ENCODE results near the gene CCDC74B. TPM values are rescaled to one million over a fixed set of nuclear protein-coding genes. Genes with fewer than 3 reads are reported as not detected.
"Not testable (repeated sequence)": the region's sequence is repeated elsewhere in the genome, so short reads cannot be mapped to it uniquely, and the experiment has no call there.

The CCDC74B gene
- total and polyA plus RNA-seq, 9 donors = 2.6 to 42.9 (median 5.4) TPM

- H3K27me3 ChIP-seq; H3K36me3 ChIP-seq; H3K4me3 ChIP-seq; intact Hi-C loops (cut with DNase I); H3K4me1 ChIP-seq (ENCODE audit: insufficient read depth); H3K27ac ChIP-seq; H3K9me3 ChIP-seq: not testable (repeated sequence)
- WGBS, 3 donors = 82 to 89% (median 84%) methylated on average over 14 to 15 of the region's 15 CpGs
- peak in 1 of 5 donors; percentile 11 for DNase-seq
These were observed 6.1 kb downstream of the CCDC74B start for GRCh38 chr2:130138841-130139251.

- intact Hi-C loops (cut with DNase I); H3K36me3 ChIP-seq; H3K4me3 ChIP-seq; H3K4me1 ChIP-seq (ENCODE audit: insufficient read depth); H3K9me3 ChIP-seq; H3K27me3 ChIP-seq; H3K27ac ChIP-seq: not testable (repeated sequence)
- 73 to 89% (median 89%) methylated on average over 4 to 10 of the region's 13 CpGs for WGBS, 3 donors
- peak in 1 of 5 donors; percentile 13 for DNase-seq
These were observed 6.6 kb downstream of the CCDC74B start for GRCh38 chr2:130138326-130138725.

GRCh38 chr2:130137118-130137517 lies 7.8 kb downstream of the CCDC74B start:
- H3K27me3 ChIP-seq = not testable (repeated sequence)

DNA sequence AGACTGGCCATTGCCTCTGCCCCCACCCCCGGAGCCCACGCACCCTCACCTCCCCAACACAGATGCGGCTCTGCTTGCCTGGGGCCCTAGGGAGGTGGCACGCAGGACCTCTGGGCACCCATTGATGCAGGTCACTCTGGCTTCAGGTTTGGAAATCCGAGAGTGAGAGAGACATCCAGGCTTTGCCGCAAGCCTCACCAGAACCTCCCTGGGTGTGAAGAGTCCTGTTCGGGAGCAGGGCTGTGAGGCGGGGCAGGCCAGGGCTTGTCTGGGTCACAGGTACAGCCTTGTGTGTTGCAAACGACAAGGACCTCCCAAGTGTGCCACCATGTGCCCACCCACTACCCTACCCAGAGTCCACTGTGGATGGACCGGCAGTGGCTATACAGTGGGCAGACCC lies 8.4 kb downstream of the CCDC74B start:
- H3K27ac ChIP-seq; H3K4me1 ChIP-seq (ENCODE audit: insufficient read depth); DNase-seq; H3K9me3 ChIP-seq; H3K27me3 ChIP-seq; intact Hi-C loops (cut with DNase I); H3K36me3 ChIP-seq; H3K4me3 ChIP-seq: not testable (repeated sequence)
- WGBS, 3 donors = 92 to 93% (median 92%) methylated on average over 7 to 9 of the region's 10 CpGs

More at GRCh38 chr2:130137118-130137517, 7.8 kb downstream of the CCDC74B start:
- WGBS, 3 donors = 59 to 87% (median 61%) methylated on average over 3 to 4 of the region's 5 CpGs
- H3K4me3 ChIP-seq; DNase-seq; H3K4me1 ChIP-seq (ENCODE audit: insufficient read depth); H3K27ac ChIP-seq; H3K36me3 ChIP-seq; intact Hi-C loops (cut with DNase I); H3K9me3 ChIP-seq: not testable (repeated sequence)

GRCh38 chr2:130135692-130136541 lies 9.0 kb downstream of the CCDC74B start:
- TF ChIP-seq EP300 (IDR thresholded peaks at IDR 0.05) = no peak
- no peak for TF ChIP-seq POLR2A (IDR thresholded peaks at IDR 0.05)
- TF ChIP-seq, protein P1, sequence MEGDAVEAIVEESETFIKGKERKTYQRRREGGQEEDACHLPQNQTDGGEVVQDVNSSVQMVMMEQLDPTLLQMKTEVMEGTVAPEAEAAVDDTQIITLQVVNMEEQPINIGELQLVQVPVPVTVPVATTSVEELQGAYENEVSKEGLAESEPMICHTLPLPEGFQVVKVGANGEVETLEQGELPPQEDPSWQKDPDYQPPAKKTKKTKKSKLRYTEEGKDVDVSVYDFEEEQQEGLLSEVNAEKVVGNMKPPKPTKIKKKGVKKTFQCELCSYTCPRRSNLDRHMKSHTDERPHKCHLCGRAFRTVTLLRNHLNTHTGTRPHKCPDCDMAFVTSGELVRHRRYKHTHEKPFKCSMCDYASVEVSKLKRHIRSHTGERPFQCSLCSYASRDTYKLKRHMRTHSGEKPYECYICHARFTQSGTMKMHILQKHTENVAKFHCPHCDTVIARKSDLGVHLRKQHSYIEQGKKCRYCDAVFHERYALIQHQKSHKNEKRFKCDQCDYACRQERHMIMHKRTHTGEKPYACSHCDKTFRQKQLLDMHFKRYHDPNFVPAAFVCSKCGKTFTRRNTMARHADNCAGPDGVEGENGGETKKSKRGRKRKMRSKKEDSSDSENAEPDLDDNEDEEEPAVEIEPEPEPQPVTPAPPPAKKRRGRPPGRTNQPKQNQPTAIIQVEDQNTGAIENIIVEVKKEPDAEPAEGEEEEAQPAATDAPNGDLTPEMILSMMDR (IDR thresholded peaks at IDR 0.05) = no peak
- intact Hi-C loops (cut with DNase I) = no loop called here
- DNase-seq = peak in 1 of 5 donors; percentile 21
- Histone ChIP-seq H3K27me3 (no peaks in the 10 kb centered on the region), H3K4me1 (ENCODE audit: insufficient read depth) (no peaks in the 10 kb centered on the region), H3K27ac (no peak overlapping the region), H3K4me3 (no peak overlapping the region), H3K9me3 (no peaks in the 10 kb centered on the region), H3K36me3 (no peaks in the 10 kb centered on the region)
- 90 to 92% (median 90%) methylated on average over 14 to 15 of the region's 15 CpGs for WGBS, 3 donors

DNA sequence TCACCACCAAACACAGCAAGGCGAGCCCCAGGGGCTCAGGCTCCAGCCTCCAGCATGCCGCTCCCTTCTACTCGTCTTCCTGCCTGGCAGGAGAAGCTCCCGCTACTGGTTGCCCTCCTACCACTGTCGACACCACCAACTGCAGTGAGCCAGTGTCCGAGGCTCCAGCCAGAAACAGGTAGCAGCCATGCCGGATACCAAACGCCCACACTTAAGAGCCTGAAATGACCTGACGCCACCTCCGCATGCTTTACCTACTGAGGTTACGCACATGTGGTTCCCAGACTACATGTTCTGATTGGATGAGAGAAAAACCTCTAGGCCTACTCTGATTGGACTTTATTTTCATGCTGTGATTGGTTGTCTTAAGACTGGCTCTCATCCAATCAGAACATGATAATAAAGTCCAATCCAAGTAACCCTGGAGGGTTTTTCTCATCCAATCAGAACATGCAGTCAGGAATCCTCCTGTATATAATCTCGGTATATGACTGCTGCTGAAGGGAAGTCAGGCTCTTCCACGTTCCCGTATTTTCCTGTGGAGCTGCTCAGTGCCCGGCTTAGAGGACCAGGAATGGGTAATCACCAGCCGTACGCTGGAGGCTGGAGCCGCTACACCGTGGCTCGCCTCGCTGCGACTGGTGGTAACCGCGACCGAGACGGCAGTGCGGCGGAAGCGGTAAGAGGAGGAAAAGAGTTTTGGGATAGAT lies 15.6 kb downstream of the CCDC74B start, which contains the start of gene POTEF:
Gene POTEF (minus strand): TSS at position 103 of the 710 bp plus-strand sequence. CDS start 8,707 bp downstream, outside the sequence.
- DNase-seq; H3K27ac ChIP-seq; H3K4me1 ChIP-seq (ENCODE audit: insufficient read depth); H3K9me3 ChIP-seq; intact Hi-C loops (cut with DNase I); H3K36me3 ChIP-seq; H3K4me3 ChIP-seq; H3K27me3 ChIP-seq: not testable (repeated sequence)
- 85 to 92% (median 92%) methylated on average over 18 to 21 of the region's 29 CpGs for WGBS, 3 donors

- H3K9me3 ChIP-seq; intact Hi-C loops (cut with DNase I); DNase-seq; H3K36me3 ChIP-seq; H3K27ac ChIP-seq; H3K27me3 ChIP-seq; H3K4me3 ChIP-seq; H3K4me1 ChIP-seq (ENCODE audit: insufficient read depth): not testable (repeated sequence)
- WGBS, 3 donors = 86 to 92% (median 90%) methylated on average over 7 to 14 of the region's 14 CpGs
These were observed 16.4 kb downstream of the CCDC74B start for GRCh38 chr2:130128464-130128863.

DNA sequence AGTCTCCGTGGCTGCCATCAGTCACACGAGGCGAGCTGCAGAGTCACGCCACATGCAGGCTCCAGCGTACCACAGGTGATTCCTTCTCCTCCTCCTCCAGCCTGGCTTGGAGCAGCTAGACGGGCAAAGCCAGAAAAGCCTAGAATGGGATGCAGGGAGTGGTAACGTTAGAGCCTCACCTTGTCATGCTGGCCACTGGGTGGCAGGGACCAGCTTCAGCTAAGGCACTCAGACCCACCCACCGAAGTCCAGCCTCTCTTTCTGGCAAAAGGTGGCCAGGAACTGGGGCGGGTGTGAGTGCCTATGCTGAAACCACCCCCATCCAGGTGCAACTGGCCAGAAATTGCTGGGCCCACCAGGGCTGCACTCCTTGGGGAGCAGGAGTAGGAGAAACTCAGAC lies 17.2 kb downstream of the CCDC74B start:
- H3K9me3 ChIP-seq; intact Hi-C loops (cut with DNase I); H3K27me3 ChIP-seq; H3K27ac ChIP-seq; H3K4me1 ChIP-seq (ENCODE audit: insufficient read depth); H3K36me3 ChIP-seq; H3K4me3 ChIP-seq; DNase-seq: not testable (repeated sequence)
- WGBS, 3 donors = 60 to 80% (median 74%) methylated on average over 1 to 3 of the region's 9 CpGs

DNA sequence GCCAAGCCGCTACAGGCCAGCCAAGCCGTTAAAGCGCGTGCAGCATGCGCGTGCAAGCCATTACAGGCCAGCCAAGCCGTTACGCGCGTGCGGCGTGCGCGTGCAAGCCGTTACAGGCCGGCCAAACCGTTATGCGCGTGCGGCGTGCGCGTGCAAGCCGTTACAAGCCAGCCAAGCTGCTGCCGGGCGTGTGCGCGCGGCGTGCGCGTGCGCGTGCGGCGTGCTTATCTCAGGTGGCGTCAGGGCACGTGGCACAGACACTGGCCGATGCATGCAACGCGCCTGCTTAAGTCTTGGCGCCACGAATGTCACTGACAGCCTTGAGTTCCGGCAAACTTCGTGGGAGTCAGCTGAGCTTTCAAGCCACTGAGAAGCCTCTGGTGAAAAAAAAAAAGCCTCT lies 24.0 kb downstream of the CCDC74B start:
- H3K27me3 ChIP-seq; H3K4me1 ChIP-seq (ENCODE audit: insufficient read depth); H3K36me3 ChIP-seq; H3K4me3 ChIP-seq; H3K9me3 ChIP-seq; intact Hi-C loops (cut with DNase I); H3K27ac ChIP-seq; DNase-seq: not testable (repeated sequence)
- WGBS, 3 donors = 92 to 93% (median 92%) methylated on average over 21 to 41 of the region's 45 CpGs

- H3K27ac ChIP-seq; H3K36me3 ChIP-seq; H3K27me3 ChIP-seq; H3K9me3 ChIP-seq; DNase-seq; H3K4me3 ChIP-seq; intact Hi-C loops (cut with DNase I); H3K4me1 ChIP-seq (ENCODE audit: insufficient read depth): not testable (repeated sequence)
- WGBS, 3 donors = 44 to 75% (median 63%) methylated on average over 4 to 7 of the region's 8 CpGs
These were observed 42.1 kb downstream of the CCDC74B start for GRCh38 chr2:130102597-130103363.
